Skeletal muscle satellite cell (primary cell): ENCODE results near the gene ACVR1B. TPM values are rescaled to one million over a fixed set of nuclear protein-coding genes. Genes with fewer than 3 reads are reported as not detected.

Source experiments
- H3K27me3 ChIP-seq: 2 replicates; pipeline ENCODE4 v1.7.0; 2013; ENCODE audit warnings: low read length; ENCODE audit not compliant: control insufficient read depth, insufficient read depth
- H3K36me3 ChIP-seq: 2 replicates; pipeline ENCODE4 v1.7.0; 2013; ENCODE audit warnings: mild to moderate bottlenecking, control low read depth, low read length; ENCODE audit not compliant: insufficient read depth
- H3K4me1 ChIP-seq: 2 replicates; pipeline ENCODE4 v1.7.0; 2013; ENCODE audit warnings: low read length; ENCODE audit not compliant: control insufficient read depth, insufficient read depth
- H3K4me2 ChIP-seq: 2 replicates; pipeline ENCODE4 v1.7.0; 2013; ENCODE audit warnings: mild to moderate bottlenecking, low read length
- H3K4me3 ChIP-seq: 2 replicates; pipeline ENCODE4 v1.7.0; 2013; ENCODE audit warnings: low read length
- H3K9ac ChIP-seq: 2 replicates; pipeline ENCODE4 v1.7.0; 2013; ENCODE audit warnings: mild to moderate bottlenecking, low read depth, low read length, moderate library complexity
- H3K9me3 ChIP-seq: replicated peaks from 2 replicates; pipeline ENCODE4 v1.7.0; 2013; ENCODE audit warnings: mild to moderate bottlenecking, control low read depth, low read length
- total RNA-seq: library from RNA; depleted of rRNA; stranded (reverse); fragments of >200 nt; gene quantifications from 2 replicates; pipeline ENCODE4 v1.2.3, GENCODE V29; 2012; rRNA removed

The ACVR1B gene
- 8.3 and 8.4 TPM in 2 replicates for total RNA-seq

GRCh38 chr12:51951199-51951842 is at the start of gene ACVR1B:
Gene ACVR1B (plus strand): TSS chr12:51951699. CDS start chr12:51951744, 45 bp downstream.
- peaks cover 34% of the 10 kb centered on the region for H3K27me3 ChIP-seq
- no peaks in the 10 kb centered on the region for H3K36me3 ChIP-seq
- H3K4me1 ChIP-seq: peaks cover 25% of the 10 kb centered on the region
- H3K4me2 ChIP-seq: peak within 1 kb of the TSS; percentile 97
- peak within 1 kb of the TSS; percentile 98 for H3K9ac ChIP-seq
- H3K4me3 ChIP-seq: peak within 1 kb of the TSS; percentile 96
- no peaks in the 10 kb centered on the region for H3K9me3 ChIP-seq

GRCh38 chr12:51901881-51902280 is 49.6 kb upstream of the ACVR1B start:
- H3K27me3 ChIP-seq: no peaks in the 10 kb centered on the region
- H3K36me3 ChIP-seq: no peaks in the 10 kb centered on the region
- no peak overlapping the region for H3K9ac ChIP-seq
- no peak overlapping the region for H3K4me2 ChIP-seq
- peaks cover 23% of the 10 kb centered on the region for H3K4me1 ChIP-seq
- H3K4me3 ChIP-seq: no peak overlapping the region
- H3K9me3 ChIP-seq: no peaks in the 10 kb centered on the region

GRCh38 chr12:51904951-51905470 is 46.5 kb upstream of the ACVR1B start:
- H3K27me3 ChIP-seq: no peaks in the 10 kb centered on the region
- peak overlapping the region; percentile 79 for H3K9ac ChIP-seq
- peak overlapping the region; percentile 64 for H3K4me2 ChIP-seq
- no peaks in the 10 kb centered on the region for H3K9me3 ChIP-seq
- H3K36me3 ChIP-seq: no peaks in the 10 kb centered on the region
- H3K4me1 ChIP-seq: peaks cover 34% of the 10 kb centered on the region
- peak overlapping the region; percentile 42 for H3K4me3 ChIP-seq

- H3K9ac ChIP-seq: peak overlapping the region; percentile 79
- peaks cover 42% of the 10 kb centered on the region for H3K4me1 ChIP-seq
Measured at GRCh38 chr12:51905471-51906429, 45.7 kb upstream of the ACVR1B start.

GRCh38 chr12:51906430-51907082 is 44.9 kb upstream of the ACVR1B start:
- H3K9me3 ChIP-seq: no peaks in the 10 kb centered on the region
- H3K4me3 ChIP-seq: peak overlapping the region; percentile 75
- peak overlapping the region; percentile 83 for H3K4me2 ChIP-seq
- peak overlapping the region; percentile 83 for H3K9ac ChIP-seq
- peaks cover 3% of the 10 kb centered on the region for H3K27me3 ChIP-seq
- H3K4me1 ChIP-seq: peaks cover 42% of the 10 kb centered on the region
- no peaks in the 10 kb centered on the region for H3K36me3 ChIP-seq

More at GRCh38 chr12:51905471-51906429, 45.7 kb upstream of the ACVR1B start:
- no peaks in the 10 kb centered on the region for H3K27me3 ChIP-seq
- peak overlapping the region; percentile 64 for H3K4me2 ChIP-seq
- peak overlapping the region; percentile 42 for H3K4me3 ChIP-seq
- no peaks in the 10 kb centered on the region for H3K9me3 ChIP-seq
- no peaks in the 10 kb centered on the region for H3K36me3 ChIP-seq

- Histone ChIP-seq H3K36me3 (no peaks in the 10 kb centered on the region), H3K9ac (peak within 1 kb of the TSS; percentile 83), H3K9me3 (no peaks in the 10 kb centered on the region), H3K4me2 (peak within 1 kb of the TSS; percentile 83), H3K4me1 (peaks cover 42% of the 10 kb centered on the region), H3K4me3 (peak within 1 kb of the TSS; percentile 75), H3K27me3 (peaks cover 3% of the 10 kb centered on the region)
Measured at GRCh38 chr12:51907083-51907855, 44.2 kb upstream of the ACVR1B start, which contains the start of gene ACVRL1. Gene ACVRL1 (plus strand): TSS chr12:51907504. CDS start chr12:51912475, 4,971 bp downstream.

GRCh38 chr12:51907856-51908425 is 43.6 kb upstream of the ACVR1B start:
- no peaks in the 10 kb centered on the region for H3K9me3 ChIP-seq
- peaks cover 42% of the 10 kb centered on the region for H3K4me1 ChIP-seq
- H3K27me3 ChIP-seq: peaks cover 3% of the 10 kb centered on the region
- no peaks in the 10 kb centered on the region for H3K36me3 ChIP-seq
- peak overlapping the region; percentile 83 for H3K4me2 ChIP-seq
- peak overlapping the region; percentile 83 for H3K9ac ChIP-seq
- peak overlapping the region; percentile 75 for H3K4me3 ChIP-seq

- no peak overlapping the region for H3K9ac ChIP-seq
- H3K36me3 ChIP-seq: no peaks in the 10 kb centered on the region
- H3K27me3 ChIP-seq: peaks cover 3% of the 10 kb centered on the region
- H3K9me3 ChIP-seq: no peaks in the 10 kb centered on the region
- no peak overlapping the region for H3K4me3 ChIP-seq
- peaks cover 42% of the 10 kb centered on the region for H3K4me1 ChIP-seq
- H3K4me2 ChIP-seq: no peak overlapping the region
Measured at GRCh38 chr12:51908876-51909592, 42.5 kb upstream of the ACVR1B start.

- no peak overlapping the region for H3K4me3 ChIP-seq
- peak overlapping the region; percentile 45 for H3K4me2 ChIP-seq
- H3K27me3 ChIP-seq: peaks cover 3% of the 10 kb centered on the region
- H3K9me3 ChIP-seq: no peaks in the 10 kb centered on the region
- no peaks in the 10 kb centered on the region for H3K36me3 ChIP-seq
- peaks cover 33% of the 10 kb centered on the region for H3K4me1 ChIP-seq
- no peak overlapping the region for H3K9ac ChIP-seq
Measured at GRCh38 chr12:51910168-51910567, 41.3 kb upstream of the ACVR1B start.

GRCh38 chr12:51910691-51911090 is 40.8 kb upstream of the ACVR1B start:
- no peak overlapping the region for H3K9ac ChIP-seq
- no peaks in the 10 kb centered on the region for H3K36me3 ChIP-seq
- H3K4me1 ChIP-seq: peaks cover 29% of the 10 kb centered on the region
- peaks cover 3% of the 10 kb centered on the region for H3K27me3 ChIP-seq
- H3K9me3 ChIP-seq: no peaks in the 10 kb centered on the region
- peak overlapping the region; percentile 45 for H3K4me2 ChIP-seq
- H3K4me3 ChIP-seq: no peak overlapping the region
